CD4-positive, alpha-beta T cell treated with Interferon gamma for 1 hour (primary cell): ENCODE measurements around the gene PRR19.

Experiments used
- DNase-seq: peaks from one replicate; pipeline ENCODE4 v3.0.0-alpha.2; 2020

The PRR19 gene

GRCh38 chr19:42353341-42354015, 51.5 kb downstream of the PRR19 start:
- no peak for DNase-seq

- DNase-seq: no peak
These were observed 54.0 kb downstream of the PRR19 start for GRCh38 chr19:42355896-42356295.

GRCh38 chr19:42356686-42357085, 54.8 kb downstream of the PRR19 start:
- no peak for DNase-seq

DNA sequence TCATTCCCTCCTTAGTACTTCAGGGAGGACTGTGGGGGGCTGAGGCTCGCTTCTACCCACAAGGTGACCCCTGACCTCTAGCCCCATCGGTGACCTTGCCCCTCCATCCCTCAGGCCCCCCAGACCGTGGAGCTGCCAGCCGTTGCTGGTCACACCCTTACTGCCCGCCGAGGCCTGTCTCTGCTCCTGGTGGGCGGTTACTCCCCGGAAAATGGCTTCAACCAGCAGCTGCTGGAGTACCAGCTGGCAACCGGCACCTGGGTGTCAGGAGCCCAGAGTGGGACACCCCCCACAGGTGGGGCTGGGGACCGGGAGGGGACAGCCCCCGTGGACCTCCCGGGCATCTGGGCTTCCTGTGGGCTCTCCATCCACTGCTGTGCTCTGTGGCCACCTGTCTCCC, 55.4 kb downstream of the PRR19 start:
- no peak for DNase-seq
